Activated CD4-positive, alpha-beta T cell treated with anti-CD3 and anti-CD28 coated beads, Interleukin-2, amount 10 ng/mL, durations not matched to agents 7 days and 5 days (primary cell): ENCODE measurements around the gene SAMD14. TPM values are rescaled to one million over a fixed set of nuclear protein-coding genes. Genes with fewer than 3 reads are reported as not detected.

Source experiments
- CTCF ChIA-PET: fragments of 350-600 bp; sonication (Branson Sonifier 250); formaldehyde crosslinking; loops from one replicate; lab custom pipeline; 2021; ENCODE audit warnings: antibody characterized with exemption; lab: Charles Lee
- POLR2A ChIA-PET: fragments of 350-600 bp; sonication (Branson Sonifier 250); formaldehyde crosslinking; loops from one replicate; lab custom pipeline; 2021; ENCODE audit warnings: antibody characterized with exemption; lab: Charles Lee
- DNase-seq: peaks from one replicate; pipeline ENCODE4 v3.0.0-alpha.2; 2020
- H3K27ac Mint-ChIP-seq: one replicate; pipeline ENCODE4 v1.8.0; 2021; ENCODE audit warnings: mild to moderate bottlenecking, moderate library complexity, mixed read lengths
- H3K27me3 Mint-ChIP-seq: one replicate; pipeline ENCODE4 v1.8.0; 2021; ENCODE audit warnings: mixed read lengths
- H3K36me3 Mint-ChIP-seq: one replicate; pipeline ENCODE4 v1.8.0; 2021; ENCODE audit warnings: low read depth, mixed read lengths
- H3K4me1 Mint-ChIP-seq: one replicate; pipeline ENCODE4 v1.8.0; 2021; ENCODE audit warnings: mixed read lengths
- H3K4me3 Mint-ChIP-seq: one replicate; pipeline ENCODE4 v1.8.0; 2021; ENCODE audit warnings: mild to moderate bottlenecking, moderate library complexity, mixed read lengths
- H3K9me3 Mint-ChIP-seq: one replicate; pipeline ENCODE4 v1.8.0; 2021; ENCODE audit warnings: mixed read lengths
- total RNA-seq, 2 experiments: library from RNA; stranded (reverse); gene quantifications; one replicate each; pipeline ENCODE4 v1.2.3, GENCODE V29; 2021

The SAMD14 gene
- under 1 TPM; 0.07 to 0.23 TPM for total RNA-seq

DNA sequence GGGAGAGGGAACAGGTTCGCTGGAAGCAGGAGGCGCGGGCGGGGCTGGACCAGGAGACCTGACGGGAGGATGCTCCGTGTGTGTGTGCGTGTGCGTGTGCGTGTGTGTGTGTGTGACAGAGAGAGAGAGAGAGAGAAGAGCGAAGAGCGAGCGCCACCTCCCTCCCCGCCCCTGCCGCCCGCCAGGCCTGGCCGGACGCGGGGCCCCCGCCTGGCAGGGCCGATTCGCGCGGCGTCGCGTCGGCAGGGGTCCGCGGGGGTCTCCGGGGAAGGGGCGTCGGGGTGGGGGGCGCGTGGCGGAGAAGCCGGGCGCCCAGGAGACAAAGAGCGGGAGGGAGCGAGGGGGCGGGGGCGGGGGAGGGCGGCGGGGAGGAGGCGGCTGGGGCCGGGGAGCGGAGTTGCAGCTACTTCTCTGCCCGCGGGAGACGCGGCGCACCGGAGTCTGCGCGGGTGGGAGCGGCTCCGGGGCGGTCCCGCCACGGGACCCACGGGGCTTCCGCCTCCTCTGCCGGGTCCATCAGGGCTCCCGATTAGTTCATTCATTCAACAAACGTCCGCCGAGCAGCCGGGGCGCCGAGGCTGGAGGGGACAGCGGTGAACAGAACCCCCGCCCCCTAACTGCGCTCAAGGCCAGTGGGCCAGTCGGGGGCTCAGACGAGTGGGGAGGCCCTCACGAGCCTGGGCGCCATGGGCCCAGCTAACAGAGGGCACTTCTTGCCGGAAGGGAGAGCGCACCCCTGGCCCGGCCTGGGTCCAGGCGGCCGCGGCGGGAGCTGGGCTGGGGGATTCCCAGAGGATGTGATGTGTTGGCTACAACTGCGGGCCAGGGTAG, at the start of gene SAMD14:
Gene SAMD14 (minus strand): TSS at position 433 of the 831 bp plus-strand sequence. CDS start 5,201 bp downstream, outside the sequence.
- H3K27ac Mint-ChIP-seq, result peak within 1 kb of the TSS; percentile 81
- DNase-seq, result peak; percentile 52
- POLR2A ChIA-PET, result interaction anchor here (0.6 kb wide), 1 partner anchor 17 kb away, joined by 5 read pairs; no protein-coding TSS in a partner anchor

DNA sequence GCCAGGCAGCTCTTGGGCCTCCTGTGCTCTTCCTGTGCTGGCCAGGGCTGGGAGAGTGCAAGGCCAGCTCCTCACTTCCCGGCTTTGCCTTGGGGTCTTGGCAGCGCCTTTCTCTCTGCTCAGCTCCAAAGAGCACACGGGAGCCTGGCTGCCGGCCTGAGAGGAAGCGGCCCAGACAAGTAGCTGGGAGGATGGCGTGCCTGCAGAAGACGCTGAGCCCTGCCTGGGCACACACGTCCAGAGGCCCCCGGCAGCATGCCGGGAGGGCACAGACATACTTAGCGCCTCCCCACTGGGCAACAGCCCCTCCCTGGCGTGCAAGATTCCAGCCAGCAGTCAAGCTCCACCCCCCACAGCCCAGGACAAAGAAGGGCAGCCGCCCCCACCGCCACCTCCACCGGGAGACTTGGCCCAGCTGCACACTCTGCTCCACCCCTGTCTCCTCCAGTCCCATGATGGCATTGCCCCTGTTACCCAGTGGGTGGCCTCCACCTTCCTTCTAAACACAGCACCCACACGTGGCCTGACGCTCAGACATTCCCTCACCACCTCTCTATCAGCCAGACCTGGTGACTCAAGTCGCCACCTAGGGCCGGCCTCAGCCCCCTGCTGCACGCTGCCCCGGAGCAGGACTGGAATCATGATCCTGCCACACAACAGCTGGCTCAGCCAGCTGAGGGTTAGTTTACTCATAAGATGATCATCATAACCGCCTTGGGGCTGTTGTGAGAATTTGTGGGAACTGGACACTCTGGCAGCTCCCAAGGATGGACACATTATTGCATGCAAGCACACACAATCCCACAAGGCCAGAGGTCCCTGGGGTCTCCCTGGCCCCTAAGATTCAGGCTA, 48.2 kb upstream of the SAMD14 start:
- Mint-ChIP-seq H3K36me3 (no peaks in the 10 kb centered on the region), H3K27me3 (peaks cover 6% of the 10 kb centered on the region), H3K9me3 (no peaks in the 10 kb centered on the region), H3K4me1 (peaks cover 22% of the 10 kb centered on the region), H3K4me3 (no peak overlapping the region), H3K27ac (peak overlapping the region; percentile 28)
- peak; percentile 40 for DNase-seq
- ChIA-PET CTCF (interaction anchor here (0.8 to 2.5 kb wide), 11 partner anchors 9 to 119 kb away, joined by 3 to 21 read pairs (median 5); no protein-coding TSS in a partner anchor), POLR2A (no interaction called here)

More for the DNA sequence above, at the start of gene SAMD14:
- H3K36me3 Mint-ChIP-seq, result peaks cover 17% of the 10 kb centered on the region
- peak within 1 kb of the TSS; percentile 51 for H3K4me3 Mint-ChIP-seq
- H3K4me1 Mint-ChIP-seq, result peaks cover 25% of the 10 kb centered on the region
- CTCF ChIA-PET, result interaction anchor here (0.9 to 3.1 kb wide), 4 partner anchors 10 to 20 kb away, joined by 3 to 17 read pairs (median 4); partner anchors contain the start of gene PPP1R9B
- H3K9me3 Mint-ChIP-seq, result no peaks in the 10 kb centered on the region
- peaks cover 37% of the 10 kb centered on the region for H3K27me3 Mint-ChIP-seq

- no peak for DNase-seq
- Mint-ChIP-seq H3K4me3 (no peak overlapping the region), H3K27me3 (peaks cover 6% of the 10 kb centered on the region), H3K36me3 (no peaks in the 10 kb centered on the region), H3K27ac (no peak overlapping the region), H3K9me3 (no peaks in the 10 kb centered on the region), H3K4me1 (peaks cover 16% of the 10 kb centered on the region)
- ChIA-PET POLR2A (no interaction called here), CTCF (interaction anchor here (0.7 to 2.5 kb wide), 11 partner anchors 8 to 120 kb away, joined by 3 to 21 read pairs (median 4); no protein-coding TSS in a partner anchor)
These were observed 47.5 kb upstream of the SAMD14 start for GRCh38 chr17:50177476-50177875.

DNA sequence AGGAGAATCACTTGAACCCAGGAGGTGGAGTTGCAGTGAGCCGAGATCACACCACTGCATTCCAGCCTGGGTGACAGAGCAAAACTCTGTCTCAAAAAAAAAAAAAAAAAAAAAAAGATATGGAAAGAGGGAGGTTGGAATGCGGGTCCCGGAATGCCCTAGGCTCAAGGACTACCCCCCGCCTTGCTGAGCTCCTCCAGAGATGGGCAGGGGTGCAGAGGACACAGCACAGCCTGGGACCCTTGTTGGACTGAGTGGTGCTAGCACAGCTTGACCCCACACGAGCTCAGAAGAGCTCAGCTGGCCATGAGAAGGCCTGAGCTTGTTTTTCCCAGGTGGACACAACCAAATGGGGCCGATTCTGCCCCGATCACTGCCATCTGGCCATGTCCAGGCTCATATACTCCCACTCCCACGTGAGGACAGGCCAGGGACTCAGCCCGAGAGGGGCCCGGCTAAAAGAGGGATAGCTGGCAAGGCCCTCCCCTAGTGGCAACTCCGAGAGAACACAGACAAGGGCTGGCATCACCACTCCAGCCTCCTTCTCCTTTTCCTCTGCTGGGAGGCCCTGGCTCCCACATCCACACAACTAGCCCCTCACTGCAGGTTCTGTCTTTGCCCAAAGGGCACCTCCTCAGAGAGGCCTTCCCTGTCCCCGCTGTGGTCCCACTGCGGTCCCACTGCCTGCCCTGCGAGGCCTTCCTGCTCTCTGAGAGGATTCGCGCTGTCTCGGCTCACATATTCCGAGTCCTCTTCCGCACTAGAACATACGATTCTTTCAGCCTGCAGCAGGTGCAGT, 46.8 kb upstream of the SAMD14 start:
- H3K9me3 Mint-ChIP-seq, result no peaks in the 10 kb centered on the region
- POLR2A ChIA-PET, result no interaction called here
- CTCF ChIA-PET, result interaction anchor here (0.7 to 2.5 kb wide), 8 partner anchors 8 to 110 kb away, joined by 3 to 21 read pairs (median 6); no protein-coding TSS in a partner anchor
- H3K27me3 Mint-ChIP-seq, result peaks cover 3% of the 10 kb centered on the region
- no peak overlapping the region for H3K4me3 Mint-ChIP-seq
- peaks cover 13% of the 10 kb centered on the region for H3K4me1 Mint-ChIP-seq
- no peak overlapping the region for H3K27ac Mint-ChIP-seq
- no peak for DNase-seq
- no peaks in the 10 kb centered on the region for H3K36me3 Mint-ChIP-seq

DNA sequence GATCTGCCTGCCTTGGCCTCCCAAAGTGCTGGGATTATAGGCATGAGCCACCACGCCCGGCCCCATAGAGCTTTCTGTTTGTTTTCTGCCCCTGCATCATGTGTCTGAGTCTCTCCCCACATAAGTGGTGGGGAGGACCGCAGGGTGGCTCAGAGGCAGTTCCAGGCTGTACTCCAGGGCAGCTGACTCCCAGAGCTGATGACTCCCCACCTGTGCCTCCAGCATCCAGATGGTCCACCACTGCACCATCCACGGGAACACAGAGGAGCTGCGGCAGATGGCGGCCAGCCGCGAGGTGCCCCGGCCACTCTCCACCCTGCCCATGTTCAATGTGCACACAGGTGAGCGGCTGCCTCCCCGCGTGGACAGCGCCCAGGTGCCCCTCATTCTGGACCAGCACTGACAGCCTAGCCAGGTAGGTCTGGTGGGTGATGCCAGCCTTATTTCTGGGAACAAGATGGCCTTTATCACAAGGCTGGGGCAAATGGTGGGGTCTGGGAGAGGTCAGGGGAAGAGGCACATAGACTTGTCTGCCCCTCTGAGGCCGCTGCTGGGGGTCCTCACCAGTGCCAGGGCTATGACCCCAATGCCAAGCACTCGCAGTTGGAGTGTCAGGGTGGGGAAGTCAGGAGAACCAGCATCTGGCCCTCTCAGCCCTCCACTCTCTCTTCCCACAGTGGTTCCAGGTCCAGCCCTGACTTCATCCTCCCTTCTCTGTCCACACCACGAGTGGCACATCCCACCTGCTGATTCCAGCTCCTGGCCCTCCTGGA, 45.3 kb upstream of the SAMD14 start:
- no peak overlapping the region for H3K4me3 Mint-ChIP-seq
- H3K36me3 Mint-ChIP-seq, result no peaks in the 10 kb centered on the region
- POLR2A ChIA-PET, result no interaction called here
- peaks cover 3% of the 10 kb centered on the region for H3K27me3 Mint-ChIP-seq
- DNase-seq, result no peak
- H3K4me1 Mint-ChIP-seq, result peaks cover 18% of the 10 kb centered on the region
- no peak overlapping the region for H3K27ac Mint-ChIP-seq
- no peaks in the 10 kb centered on the region for H3K9me3 Mint-ChIP-seq
- CTCF ChIA-PET, result interaction anchor here (1.0 to 2.5 kb wide), 4 partner anchors 13 to 108 kb away, joined by 3 to 7 read pairs (median 4); no protein-coding TSS in a partner anchor

DNA sequence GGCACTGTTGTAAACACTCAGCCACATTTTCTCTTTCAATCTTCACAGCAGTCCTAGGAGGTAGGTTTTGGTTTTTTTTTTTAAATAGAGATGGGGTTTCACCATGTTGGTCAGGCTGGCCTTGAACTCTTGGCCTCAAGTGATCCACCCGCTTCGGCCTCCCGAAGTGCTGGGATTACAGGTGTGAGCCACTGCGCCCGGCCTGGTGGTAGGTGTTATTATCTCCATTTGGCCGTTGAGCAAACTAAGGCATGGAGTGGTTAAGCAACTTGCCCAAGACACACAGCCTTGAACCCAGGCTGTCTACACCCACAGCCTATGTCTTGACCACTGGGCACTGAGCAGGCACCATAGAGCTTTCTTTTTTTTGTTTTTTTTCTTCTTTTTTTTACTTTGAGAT, 44.5 kb upstream of the SAMD14 start:
- Mint-ChIP-seq H3K27me3 (peaks cover 3% of the 10 kb centered on the region), H3K9me3 (no peaks in the 10 kb centered on the region), H3K27ac (no peak overlapping the region), H3K4me3 (no peak overlapping the region), H3K4me1 (peaks cover 18% of the 10 kb centered on the region), H3K36me3 (no peaks in the 10 kb centered on the region)
- CTCF ChIA-PET, result interaction anchor here (1.0 to 1.9 kb wide), 5 partner anchors 13 to 108 kb away, joined by 3 to 8 read pairs (median 4); no protein-coding TSS in a partner anchor
- POLR2A ChIA-PET, result no interaction called here
- no peak for DNase-seq

- Mint-ChIP-seq H3K4me1 (peaks cover 24% of the 10 kb centered on the region), H3K9me3 (no peaks in the 10 kb centered on the region), H3K27me3 (peaks cover 3% of the 10 kb centered on the region), H3K36me3 (no peaks in the 10 kb centered on the region), H3K4me3 (no peak overlapping the region), H3K27ac (no peak overlapping the region)
- POLR2A ChIA-PET, result no interaction called here
- CTCF ChIA-PET, result interaction anchor here (0.7 to 1.9 kb wide), 5 partner anchors 12 to 65 kb away, joined by 3 to 8 read pairs (median 4); no protein-coding TSS in a partner anchor
- no peak for DNase-seq
These were observed 43.5 kb upstream of the SAMD14 start for GRCh38 chr17:50173335-50173941.

- no peak for DNase-seq
- ChIA-PET CTCF (interaction anchor here (0.9 to 4.2 kb wide), 4 partner anchors 12 to 57 kb away, joined by 3 to 22 read pairs (median 6); no protein-coding TSS in a partner anchor), POLR2A (no interaction called here)
- Mint-ChIP-seq H3K4me3 (no peak overlapping the region), H3K9me3 (no peaks in the 10 kb centered on the region), H3K36me3 (no peaks in the 10 kb centered on the region), H3K27me3 (peaks cover 3% of the 10 kb centered on the region), H3K4me1 (peaks cover 19% of the 10 kb centered on the region), H3K27ac (no peak overlapping the region)
These were observed 43.0 kb upstream of the SAMD14 start for GRCh38 chr17:50172936-50173334.

- no peak overlapping the region for H3K27ac Mint-ChIP-seq
- no peaks in the 10 kb centered on the region for H3K36me3 Mint-ChIP-seq
- DNase-seq, result no peak
- POLR2A ChIA-PET, result no interaction called here
- H3K4me1 Mint-ChIP-seq, result peaks cover 17% of the 10 kb centered on the region
- H3K9me3 Mint-ChIP-seq, result no peaks in the 10 kb centered on the region
- H3K27me3 Mint-ChIP-seq, result peaks cover under 1% of the 10 kb centered on the region
- CTCF ChIA-PET, result interaction anchor here (0.9 to 5.3 kb wide), 5 partner anchors 10 to 28 kb away, joined by 3 to 31 read pairs (median 8); partner anchors contain the start of gene PPP1R9B
- H3K4me3 Mint-ChIP-seq, result no peak overlapping the region
These were observed 42.2 kb upstream of the SAMD14 start for GRCh38 chr17:50172130-50172529.

DNA sequence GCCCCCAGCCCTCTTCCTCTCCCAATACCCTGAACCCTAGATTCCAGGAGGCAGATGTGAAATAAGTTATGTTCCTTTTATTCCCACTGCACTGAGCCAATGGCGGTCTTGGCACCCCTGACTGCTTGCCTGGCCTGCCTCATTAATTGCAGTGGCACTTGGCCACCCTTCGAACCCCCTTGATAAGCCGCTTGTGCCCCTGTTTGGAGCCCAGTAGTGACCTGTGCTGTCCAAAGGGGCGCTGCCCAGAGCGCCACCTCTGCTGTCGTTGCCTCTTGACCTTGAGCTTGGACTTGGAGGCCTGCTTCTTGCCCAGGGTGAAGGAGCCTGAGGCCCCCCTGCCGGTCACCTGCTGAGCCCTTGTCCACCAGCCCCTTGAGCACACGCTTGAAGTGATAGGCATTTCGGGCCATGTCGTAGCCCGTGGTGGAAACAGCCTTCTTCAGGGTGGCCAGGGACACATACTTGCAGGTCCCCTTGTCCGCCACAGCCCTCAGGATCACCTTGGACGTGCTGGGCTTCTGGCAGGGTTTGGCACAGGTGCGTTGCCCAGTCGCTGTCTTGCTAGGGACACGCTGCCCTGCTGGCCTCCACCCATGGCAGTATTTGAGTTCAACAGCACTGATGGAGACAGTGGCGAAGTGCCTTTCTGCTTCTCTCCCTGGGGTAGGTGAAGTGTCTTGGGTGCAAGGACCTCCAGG, 41.6 kb upstream of the SAMD14 start:
- ChIA-PET CTCF (interaction anchor here (1.9 to 5.3 kb wide), 4 partner anchors 10 to 77 kb away, joined by 5 to 31 read pairs (median 18); partner anchors contain the start of genes PDK2 and PPP1R9B), POLR2A (no interaction called here)
- no peak for DNase-seq
- H3K9me3 Mint-ChIP-seq, result no peaks in the 10 kb centered on the region
- no peak overlapping the region for H3K27ac Mint-ChIP-seq
- no peak overlapping the region for H3K4me3 Mint-ChIP-seq
- peaks cover 17% of the 10 kb centered on the region for H3K4me1 Mint-ChIP-seq
- H3K36me3 Mint-ChIP-seq, result no peaks in the 10 kb centered on the region
- H3K27me3 Mint-ChIP-seq, result no peaks in the 10 kb centered on the region
